ENCODE data around the gene LTBR. TPM values are rescaled to one million over a fixed set of nuclear protein-coding genes. Genes with fewer than 3 reads are reported as not detected.
A peak's percentile ranks its signal among the peaks of the same experiment; 100 is the strongest.
"Not testable (repeated sequence)": the region's sequence is repeated elsewhere in the genome, so short reads cannot be mapped to it uniquely, and the experiment has no call there.

The LTBR gene
- total RNA-seq, 1 donor from 2014 or later: not detected

DNA sequence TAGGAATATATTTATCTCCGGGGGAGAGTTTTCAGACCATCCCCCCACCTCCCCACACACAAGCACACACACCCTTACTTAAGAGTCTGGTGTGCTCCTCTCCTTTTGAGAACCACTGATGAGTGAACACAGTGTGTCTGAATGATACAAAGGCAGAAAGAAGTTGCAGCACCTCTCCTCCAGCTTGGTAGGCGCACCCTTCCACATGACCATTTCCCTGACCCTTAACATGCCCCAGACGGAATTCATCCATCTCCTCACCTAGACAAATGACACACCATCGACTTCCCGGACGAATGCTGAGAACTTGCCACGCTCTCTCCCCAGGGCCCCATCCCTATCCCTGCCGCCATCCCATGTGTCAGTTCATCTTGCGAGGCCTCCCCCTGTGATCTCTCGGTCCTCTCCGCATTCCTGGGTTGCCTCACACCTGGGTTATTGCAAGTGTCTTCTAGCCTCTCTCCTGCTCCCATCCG lies 46.0 kb upstream of the LTBR start:
- H3K4me2 ChIP-seq: peak overlapping the region; percentile 40
- peaks cover 6% of the 10 kb centered on the region for H3K36me3 Mint-ChIP-seq
- peaks cover 4% of the 10 kb centered on the region for H4K20me1 ChIP-seq (ENCODE audit: low read depth)
- H3K9me3 ChIP-seq (ENCODE audit: low read depth): no peaks in the 10 kb centered on the region
- peaks cover 77% of the 10 kb centered on the region for H3K79me2 ChIP-seq (ENCODE audit: low read depth)
- no peak overlapping the region for H2AFZ ChIP-seq (replicated peaks)
- H3K4me3 ChIP-seq: no peak overlapping the region
- no peak overlapping the region for H3K4me3 Mint-ChIP-seq
- H3K36me3 ChIP-seq: no peaks in the 10 kb centered on the region
- H3K27me3 Mint-ChIP-seq (ENCODE audit: insufficient read depth, low read depth): peaks cover 2% of the 10 kb centered on the region
- no peaks in the 10 kb centered on the region for H3K9me3 Mint-ChIP-seq
- H3K9ac ChIP-seq: no peak overlapping the region
- H3F3A ChIP-seq (ENCODE audit: low read depth): peaks cover 51% of the 10 kb centered on the region
- DNase-seq (ENCODE audit: low spot score): no peak
- peaks cover 40% of the 10 kb centered on the region for H3K4me1 Mint-ChIP-seq
- peaks cover 61% of the 10 kb centered on the region for H3K4me1 ChIP-seq
- H3K27ac Mint-ChIP-seq: no peak overlapping the region
- no peaks in the 10 kb centered on the region for H3K27me3 ChIP-seq
- TF ChIP-seq EZH2phosphoT487 (IDR thresholded peaks at IDR 0.05) (no peak), EZH2 (IDR thresholded peaks at IDR 0.05) (no peak)
- TF ChIP-seq, protein P1, sequence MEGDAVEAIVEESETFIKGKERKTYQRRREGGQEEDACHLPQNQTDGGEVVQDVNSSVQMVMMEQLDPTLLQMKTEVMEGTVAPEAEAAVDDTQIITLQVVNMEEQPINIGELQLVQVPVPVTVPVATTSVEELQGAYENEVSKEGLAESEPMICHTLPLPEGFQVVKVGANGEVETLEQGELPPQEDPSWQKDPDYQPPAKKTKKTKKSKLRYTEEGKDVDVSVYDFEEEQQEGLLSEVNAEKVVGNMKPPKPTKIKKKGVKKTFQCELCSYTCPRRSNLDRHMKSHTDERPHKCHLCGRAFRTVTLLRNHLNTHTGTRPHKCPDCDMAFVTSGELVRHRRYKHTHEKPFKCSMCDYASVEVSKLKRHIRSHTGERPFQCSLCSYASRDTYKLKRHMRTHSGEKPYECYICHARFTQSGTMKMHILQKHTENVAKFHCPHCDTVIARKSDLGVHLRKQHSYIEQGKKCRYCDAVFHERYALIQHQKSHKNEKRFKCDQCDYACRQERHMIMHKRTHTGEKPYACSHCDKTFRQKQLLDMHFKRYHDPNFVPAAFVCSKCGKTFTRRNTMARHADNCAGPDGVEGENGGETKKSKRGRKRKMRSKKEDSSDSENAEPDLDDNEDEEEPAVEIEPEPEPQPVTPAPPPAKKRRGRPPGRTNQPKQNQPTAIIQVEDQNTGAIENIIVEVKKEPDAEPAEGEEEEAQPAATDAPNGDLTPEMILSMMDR (IDR thresholded peaks at IDR 0.05): no peak
- no peak overlapping the region for H3K27ac ChIP-seq

GRCh38 chr12:6338536-6338935 lies 45.4 kb upstream of the LTBR start:
- not testable (repeated sequence) for H3K4me3 ChIP-seq; H3K36me3 Mint-ChIP-seq; H3K4me3 Mint-ChIP-seq; H3K27ac ChIP-seq; H3K27ac Mint-ChIP-seq; H3K9ac ChIP-seq; H3K27me3 Mint-ChIP-seq (ENCODE audit: insufficient read depth, low read depth); H2AFZ ChIP-seq (replicated peaks); H3K27me3 ChIP-seq; H4K20me1 ChIP-seq (ENCODE audit: low read depth); H3K9me3 Mint-ChIP-seq; DNase-seq (ENCODE audit: low spot score); H3K36me3 ChIP-seq; H3K9me3 ChIP-seq (ENCODE audit: low read depth)
- Histone ChIP-seq H3F3A (ENCODE audit: low read depth) (peaks cover 51% of the 10 kb centered on the region), H3K79me2 (ENCODE audit: low read depth) (peaks cover 75% of the 10 kb centered on the region), H3K4me2 (peak overlapping the region; percentile 40), H3K4me1 (peaks cover 61% of the 10 kb centered on the region)
- H3K4me1 Mint-ChIP-seq: peaks cover 43% of the 10 kb centered on the region

- H3K9me3 Mint-ChIP-seq: no peaks in the 10 kb centered on the region
- peaks cover 4% of the 10 kb centered on the region for H4K20me1 ChIP-seq (ENCODE audit: low read depth)
- no peaks in the 10 kb centered on the region for H3K27me3 ChIP-seq
- H3K9me3 ChIP-seq (ENCODE audit: low read depth): no peaks in the 10 kb centered on the region
- H3K27ac ChIP-seq: no peak overlapping the region
- no peak overlapping the region for H2AFZ ChIP-seq (replicated peaks)
- H3K4me1 ChIP-seq: peaks cover 61% of the 10 kb centered on the region
- no peak overlapping the region for H3K4me3 Mint-ChIP-seq
- TF ChIP-seq EZH2 (IDR thresholded peaks at IDR 0.05): no peak
- TF ChIP-seq, protein P1 (IDR thresholded peaks at IDR 0.05): no peak
- no peak for TF ChIP-seq EZH2phosphoT487 (IDR thresholded peaks at IDR 0.05)
- H3K4me3 ChIP-seq: no peak overlapping the region
- H3K27ac Mint-ChIP-seq: no peak overlapping the region
- no peak overlapping the region for H3K9ac ChIP-seq
- no peaks in the 10 kb centered on the region for H3K36me3 Mint-ChIP-seq
- DNase-seq (ENCODE audit: low spot score): no peak
- H3F3A ChIP-seq (ENCODE audit: low read depth): peaks cover 55% of the 10 kb centered on the region
- peaks cover 4% of the 10 kb centered on the region for H3K27me3 Mint-ChIP-seq (ENCODE audit: insufficient read depth, low read depth)
- peak overlapping the region; percentile 99 for H3K4me2 ChIP-seq
- peaks cover 71% of the 10 kb centered on the region for H3K79me2 ChIP-seq (ENCODE audit: low read depth)
- H3K36me3 ChIP-seq: no peaks in the 10 kb centered on the region
- peaks cover 43% of the 10 kb centered on the region for H3K4me1 Mint-ChIP-seq
Measured at GRCh38 chr12:6338955-6339354, 45.0 kb upstream of the LTBR start.

DNA sequence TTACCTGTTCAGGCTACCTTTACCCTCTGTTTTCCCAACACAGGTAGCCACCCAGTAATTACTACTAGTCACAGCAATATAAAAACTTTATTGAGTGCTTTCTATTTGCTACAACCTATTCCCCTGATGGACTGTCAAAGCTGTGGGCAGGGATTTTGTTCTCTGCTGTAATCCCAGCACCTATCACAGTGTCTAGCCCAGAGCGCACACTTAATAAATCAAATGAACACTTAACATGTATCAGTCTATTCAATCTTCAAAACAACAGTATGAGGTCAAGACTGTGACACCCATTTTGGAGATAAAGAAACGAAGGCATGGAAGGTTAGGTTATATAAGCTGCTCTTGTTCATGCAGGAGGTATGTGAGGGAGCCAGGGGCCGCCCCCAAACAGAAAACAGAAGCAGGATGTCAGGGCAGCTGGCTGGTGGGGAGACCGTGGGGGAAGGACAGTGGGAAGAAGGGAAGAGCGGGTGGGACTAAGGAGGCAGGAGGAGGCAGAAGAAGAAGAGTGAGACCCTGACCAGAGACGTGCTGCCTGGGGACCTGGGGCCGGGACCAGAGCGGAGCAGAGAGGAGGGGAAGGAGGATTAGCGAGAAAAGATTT lies 43.8 kb upstream of the LTBR start:
- peaks cover 55% of the 10 kb centered on the region for H3K4me1 ChIP-seq

More for the DNA sequence above, 43.8 kb upstream of the LTBR start:
- Histone ChIP-seq H3F3A (ENCODE audit: low read depth) (peaks cover 52% of the 10 kb centered on the region), H3K9ac (peak overlapping the region; percentile 72), H3K27me3 (no peaks in the 10 kb centered on the region), H3K79me2 (ENCODE audit: low read depth) (peaks cover 59% of the 10 kb centered on the region), H4K20me1 (ENCODE audit: low read depth) (peaks cover 4% of the 10 kb centered on the region), H3K9me3 (ENCODE audit: low read depth) (no peaks in the 10 kb centered on the region), H2AFZ (replicated peaks) (no peak overlapping the region), H3K4me3 (peak overlapping the region; percentile 87), H3K4me2 (peak overlapping the region; percentile 99), H3K36me3 (no peaks in the 10 kb centered on the region), H3K27ac (peak overlapping the region; percentile 21)
- Mint-ChIP-seq H3K4me3 (no peak overlapping the region), H3K27me3 (ENCODE audit: insufficient read depth, low read depth) (peaks cover 4% of the 10 kb centered on the region), H3K4me1 (peaks cover 34% of the 10 kb centered on the region), H3K36me3 (no peaks in the 10 kb centered on the region), H3K9me3 (no peaks in the 10 kb centered on the region), H3K27ac (no peak overlapping the region)
- no peak for DNase-seq (ENCODE audit: low spot score)
- TF ChIP-seq EZH2phosphoT487 (IDR thresholded peaks at IDR 0.05) (no peak), EZH2 (IDR thresholded peaks at IDR 0.05) (no peak)
- TF ChIP-seq, protein P1 (IDR thresholded peaks at IDR 0.05): no peak

Data from neural progenitor cell (in vitro differentiated cells).